HepG2 (cell line): ENCODE data around the gene RBSN. TPM values are rescaled to one million over a fixed set of nuclear protein-coding genes. Genes with fewer than 3 reads are reported as not detected.

ENCODE experiments used
- ATRX ChIP-seq: sonication (generic); formaldehyde crosslinking; IDR thresholded peaks from 2 replicates; pipeline ENCODE4 v1.4.0; 2020; ENCODE audit warnings: missing genetic modification reagents, borderline replicate concordance
- CSRNP1 ChIP-seq: sonication (generic); formaldehyde crosslinking; IDR thresholded peaks from 2 replicates; pipeline ENCODE4 v1.8.1; 2023; ENCODE audit warnings: mild to moderate bottlenecking, missing genetic modification reagents
- EEA1 ChIP-seq: sonication (generic); formaldehyde crosslinking; IDR thresholded peaks from 2 replicates; pipeline ENCODE4 v1.5.1; 2020; ENCODE audit warnings: mild to moderate bottlenecking, missing genetic modification reagents, borderline replicate concordance
- ETV6 ChIP-seq: sonication (generic); formaldehyde crosslinking; conservative IDR thresholded peaks from 2 replicates; pipeline ENCODE4 v1.4.0; 2020; ENCODE audit warnings: missing genetic modification reagents
- FOXO4 ChIP-seq: sonication (generic); formaldehyde crosslinking; conservative IDR thresholded peaks from 2 replicates; pipeline ENCODE4 v1.8.1; 2023; ENCODE audit warnings: missing genetic modification reagents
- GABPB1 ChIP-seq: IDR thresholded peaks from 2 replicates; pipeline ENCODE4 v1.6.1; 2016; ENCODE audit warnings: mild to moderate bottlenecking, missing genetic modification reagents, moderate library complexity, missing compliant biosample characterization
- KAT8 ChIP-seq: IDR thresholded peaks from 2 replicates; pipeline ENCODE4 v1.6.1; 2016; ENCODE audit warnings: missing genetic modification reagents, missing compliant biosample characterization
- MAX ChIP-seq: IDR thresholded peaks from 2 replicates; pipeline ENCODE4 v1.6.1; 2012; ENCODE audit warnings: inconsistent platforms
- MAZ ChIP-seq, 2 experiments: sonication (generic) in 1 of 2; formaldehyde crosslinking in 1 of 2; IDR thresholded peaks; 2 replicates each; pipeline versions ENCODE4 v1.5.0 to v1.6.1; 2012 to 2020; ENCODE audit warnings: low read depth in 2 of 2, mild to moderate bottlenecking in 2 of 2, borderline replicate concordance in 1 of 2, improper control_type of control experiment in 1 of 2, low read length in 1 of 2, missing genetic modification reagents in 1 of 2, moderate library complexity in 1 of 2
- MEIS1 ChIP-seq: sonication (generic); formaldehyde crosslinking; IDR thresholded peaks from 2 replicates; pipeline ENCODE4 v1.9.0; 2021; ENCODE audit warnings: mild to moderate bottlenecking, missing genetic modification reagents, moderate library complexity, borderline replicate concordance
- TEAD3 ChIP-seq: optimal IDR thresholded peaks from 2 replicates; pipeline ENCODE3; 2016; ENCODE audit warnings: borderline replicate concordance
- ZNF276 ChIP-seq: sonication (generic); formaldehyde crosslinking; IDR thresholded peaks from 2 replicates; pipeline ENCODE4 v1.4.0; 2020; ENCODE audit warnings: mild to moderate bottlenecking, low read depth, missing genetic modification reagents
- ZNF430 ChIP-seq: sonication (generic); formaldehyde crosslinking; IDR thresholded peaks from 2 replicates; pipeline ENCODE4 v1.9.0; 2021; ENCODE audit warnings: mild to moderate bottlenecking, missing genetic modification reagents
- ZNF468 ChIP-seq: sonication (generic); formaldehyde crosslinking; IDR thresholded peaks from 2 replicates; pipeline ENCODE4 v1.8.0; 2022; ENCODE audit warnings: mild to moderate bottlenecking, moderate library complexity, missing genetic modification reagents
- ZNF703 ChIP-seq: sonication (generic); formaldehyde crosslinking; IDR thresholded peaks from 2 replicates; pipeline ENCODE4 v1.5.1; 2020; ENCODE audit warnings: missing genetic modification reagents, mild to moderate bottlenecking, moderate library complexity, borderline replicate concordance
- ZNF790 ChIP-seq: sonication (generic); formaldehyde crosslinking; IDR thresholded peaks from 2 replicates; pipeline ENCODE4 v1.8.0; 2022; ENCODE audit warnings: missing genetic modification reagents, mild to moderate bottlenecking, borderline replicate concordance
- ZNF878 ChIP-seq: sonication (generic); formaldehyde crosslinking; IDR thresholded peaks from 2 replicates; pipeline ENCODE4 v1.8.1; 2023; ENCODE audit warnings: mild to moderate bottlenecking, missing genetic modification reagents, moderate library complexity
- polyA plus RNA-seq, 8 experiments: library from polyadenylated mRNA; depleted of rRNA in 3 of 8; stranded (reverse) in 7 of 8; unstranded in 1 of 8; fragments of >200 nt; fragmentation: Illumina TruSeq in 4 of 8; extraction: Trizol in 4 of 8; gene quantifications; 2 replicates each; pipeline versions ENCODE4 v1.2.1 to v1.2.3, GENCODE V29; 2011 to 2016; ENCODE audit warnings: low read depth in 4 of 8, missing spikeins in 1 of 8, mixed read lengths in 1 of 8; ENCODE audit not compliant: insufficient read depth in 1 of 8
- total RNA-seq, 5 experiments: library from RNA; depleted of rRNA; stranded (reverse); fragments of >200 nt; fragmentation: Illumina TruSeq; extraction: Trizol; gene quantifications; 2 replicates each; pipeline ENCODE4 v1.2.3, GENCODE V29; 2016; ENCODE audit warnings: low read depth in 1 of 5
- TF ChIP-seq, protein P1 (sequence below): sonication (generic); formaldehyde crosslinking; conservative IDR thresholded peaks from 2 replicates; pipeline ENCODE4 v1.4.0; 2020; ENCODE audit warnings: missing genetic modification reagents
- TF ChIP-seq, protein P2 (sequence below): sonication (generic); formaldehyde crosslinking; IDR thresholded peaks from 2 replicates; pipeline ENCODE4 v1.8.0; 2022; ENCODE audit warnings: mild to moderate bottlenecking, missing genetic modification reagents, moderate library complexity

RBSN gene
- total and polyA plus RNA-seq, 2 of the 13 experiments (the other 11 are each of a cell fraction or from before 2014, with no cell fraction given), result 7.9 to 11.8 TPM

DNA sequence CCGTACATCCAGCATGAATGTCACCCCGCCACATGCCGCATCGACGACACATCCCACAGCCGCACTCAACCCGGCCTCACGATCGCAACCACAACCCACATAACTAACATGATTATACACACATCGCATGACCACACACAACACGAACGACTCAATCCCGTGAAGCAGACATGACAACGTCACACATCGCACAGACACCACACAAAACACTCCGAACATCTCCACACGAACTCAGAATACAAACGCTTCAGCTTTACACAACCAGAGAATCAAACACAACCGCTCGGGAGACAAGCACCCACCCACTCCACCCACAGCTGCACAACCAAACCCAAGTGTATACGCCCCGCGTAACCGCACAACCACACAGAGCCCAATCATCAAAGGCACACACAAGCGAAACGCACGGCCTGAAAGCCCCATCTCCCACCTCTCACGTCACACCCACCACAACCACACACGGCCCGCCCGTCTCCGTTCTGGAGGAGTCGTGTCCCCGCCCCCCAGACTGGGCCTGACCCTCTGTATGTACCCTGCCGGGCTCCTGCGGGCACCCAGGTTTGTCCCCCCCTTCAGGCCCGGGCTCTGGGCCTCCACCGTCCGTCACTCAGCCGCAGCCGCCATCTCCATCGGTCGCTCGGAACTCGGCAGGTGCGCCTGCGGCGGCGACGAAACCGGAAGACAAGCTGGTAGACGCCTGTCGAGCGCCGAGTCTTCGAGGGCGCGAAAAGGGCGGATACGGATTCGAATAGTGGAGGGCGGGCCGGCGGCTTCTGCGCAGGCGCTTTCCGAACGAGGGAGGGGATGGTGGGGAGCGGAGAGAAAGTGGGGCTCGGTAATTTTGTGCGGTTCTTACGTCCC lies at the start of gene RBSN (continued):
- TF ChIP-seq MAX (peak; percentile 85), CSRNP1 (CRISPR knock-in tag) (peak; percentile 97), MEIS1 (peak; percentile 89; the same call in 1 of the 2 replicates), FOXO4 (CRISPR knock-in tag) (no peak), ATRX (no peak), ZNF276 (0 out of 2 replicates have a peak, but pooled peaks have one; percentile 17), KAT8 (CRISPR knock-in tag) (peak; percentile 99), MAZ (IDR thresholded peaks at IDR 0.05; ENCODE audit: borderline replicate concordance, low read depth, low read length) (0 out of 2 replicates have a peak, but pooled peaks have one; percentile 55), MAZ (CRISPR knock-in tag; IDR thresholded peaks at IDR 0.05; ENCODE audit: low read depth) (peak; percentile 87; the same call in 1 of the 2 replicates), ZNF878 (CRISPR knock-in tag) (peak; percentile 88; the same call in 1 of the 2 replicates), ZNF430 (CRISPR knock-in tag) (peak; percentile 88; the same call in 1 of the 2 replicates), GABPB1 (CRISPR knock-in tag) (peak; percentile 100), TEAD3 (CRISPR knock-in tag) (no peak), ZNF790 (CRISPR knock-in tag) (0 out of 2 replicates have a peak, but pooled peaks have one; percentile 16), ZNF703 (CRISPR knock-in tag) (no peak; the same call in 1 of the 2 replicates), ETV6 (CRISPR knock-in tag) (no peak), ZNF468 (CRISPR knock-in tag) (peak; percentile 58; the same call in 1 of the 2 replicates), EEA1 (0 out of 2 replicates have a peak, but pooled peaks have one; percentile 45)
- TF ChIP-seq, protein P1, sequence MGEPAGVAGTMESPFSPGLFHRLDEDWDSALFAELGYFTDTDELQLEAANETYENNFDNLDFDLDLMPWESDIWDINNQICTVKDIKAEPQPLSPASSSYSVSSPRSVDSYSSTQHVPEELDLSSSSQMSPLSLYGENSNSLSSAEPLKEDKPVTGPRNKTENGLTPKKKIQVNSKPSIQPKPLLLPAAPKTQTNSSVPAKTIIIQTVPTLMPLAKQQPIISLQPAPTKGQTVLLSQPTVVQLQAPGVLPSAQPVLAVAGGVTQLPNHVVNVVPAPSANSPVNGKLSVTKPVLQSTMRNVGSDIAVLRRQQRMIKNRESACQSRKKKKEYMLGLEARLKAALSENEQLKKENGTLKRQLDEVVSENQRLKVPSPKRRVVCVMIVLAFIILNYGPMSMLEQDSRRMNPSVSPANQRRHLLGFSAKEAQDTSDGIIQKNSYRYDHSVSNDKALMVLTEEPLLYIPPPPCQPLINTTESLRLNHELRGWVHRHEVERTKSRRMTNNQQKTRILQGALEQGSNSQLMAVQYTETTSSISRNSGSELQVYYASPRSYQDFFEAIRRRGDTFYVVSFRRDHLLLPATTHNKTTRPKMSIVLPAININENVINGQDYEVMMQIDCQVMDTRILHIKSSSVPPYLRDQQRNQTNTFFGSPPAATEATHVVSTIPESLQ, result 0 out of 2 replicates have a peak, but pooled peaks have one; percentile 74
- TF ChIP-seq, protein P2, sequence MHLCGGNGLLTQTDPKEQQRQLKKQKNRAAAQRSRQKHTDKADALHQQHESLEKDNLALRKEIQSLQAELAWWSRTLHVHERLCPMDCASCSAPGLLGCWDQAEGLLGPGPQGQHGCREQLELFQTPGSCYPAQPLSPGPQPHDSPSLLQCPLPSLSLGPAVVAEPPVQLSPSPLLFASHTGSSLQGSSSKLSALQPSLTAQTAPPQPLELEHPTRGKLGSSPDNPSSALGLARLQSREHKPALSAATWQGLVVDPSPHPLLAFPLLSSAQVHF (CRISPR knock-in tag), result peak; percentile 95
